ENCODE measurements around the gene OR2T34. TPM values are rescaled to one million over a fixed set of nuclear protein-coding genes. Genes with fewer than 3 reads are reported as not detected.
"Not testable (repeated sequence)": the region's sequence is repeated elsewhere in the genome, so short reads cannot be mapped to it uniquely, and the experiment has no call there.

OR2T34 gene
- total RNA-seq, 1 donor from 2014 or later = not detected

DNA sequence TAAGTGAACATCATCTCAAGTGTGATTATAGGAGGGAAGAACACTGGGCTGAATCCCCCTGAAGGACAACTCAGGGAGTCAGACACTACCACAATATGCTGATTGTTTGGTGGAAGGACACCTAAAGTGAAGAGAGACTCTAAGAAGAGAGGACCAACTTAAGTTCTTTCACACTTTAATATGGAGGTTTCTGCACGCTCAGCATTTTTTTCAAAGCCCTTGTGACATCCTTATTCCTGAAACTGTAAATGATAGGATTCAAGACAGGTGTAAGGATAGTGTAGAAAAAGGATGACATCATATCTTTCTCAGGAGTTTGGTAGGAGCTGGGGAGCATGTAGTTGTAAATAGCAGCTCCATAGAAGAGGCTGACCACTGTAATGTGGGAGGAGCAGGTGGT, 18.1 kb upstream of the OR2T34 start:
- TF ChIP-seq, protein P1, sequence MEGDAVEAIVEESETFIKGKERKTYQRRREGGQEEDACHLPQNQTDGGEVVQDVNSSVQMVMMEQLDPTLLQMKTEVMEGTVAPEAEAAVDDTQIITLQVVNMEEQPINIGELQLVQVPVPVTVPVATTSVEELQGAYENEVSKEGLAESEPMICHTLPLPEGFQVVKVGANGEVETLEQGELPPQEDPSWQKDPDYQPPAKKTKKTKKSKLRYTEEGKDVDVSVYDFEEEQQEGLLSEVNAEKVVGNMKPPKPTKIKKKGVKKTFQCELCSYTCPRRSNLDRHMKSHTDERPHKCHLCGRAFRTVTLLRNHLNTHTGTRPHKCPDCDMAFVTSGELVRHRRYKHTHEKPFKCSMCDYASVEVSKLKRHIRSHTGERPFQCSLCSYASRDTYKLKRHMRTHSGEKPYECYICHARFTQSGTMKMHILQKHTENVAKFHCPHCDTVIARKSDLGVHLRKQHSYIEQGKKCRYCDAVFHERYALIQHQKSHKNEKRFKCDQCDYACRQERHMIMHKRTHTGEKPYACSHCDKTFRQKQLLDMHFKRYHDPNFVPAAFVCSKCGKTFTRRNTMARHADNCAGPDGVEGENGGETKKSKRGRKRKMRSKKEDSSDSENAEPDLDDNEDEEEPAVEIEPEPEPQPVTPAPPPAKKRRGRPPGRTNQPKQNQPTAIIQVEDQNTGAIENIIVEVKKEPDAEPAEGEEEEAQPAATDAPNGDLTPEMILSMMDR (IDR thresholded peaks at IDR 0.05; ENCODE audit: insufficient read depth, low read length, severe bottlenecking) = no peak
- no peak overlapping the region for H3K4me3 ChIP-seq (ENCODE audit: low read depth, low read length)
- FAIRE-seq (no peak), DNase-seq (ENCODE audit: low read depth) (no peak)
- H3K36me3 ChIP-seq (ENCODE audit: control insufficient read depth, insufficient read depth, low read length) = no peaks in the 10 kb centered on the region
- H3K27me3 ChIP-seq (ENCODE audit: control insufficient read depth, insufficient read depth, low read length) = no peaks in the 10 kb centered on the region

DNA sequence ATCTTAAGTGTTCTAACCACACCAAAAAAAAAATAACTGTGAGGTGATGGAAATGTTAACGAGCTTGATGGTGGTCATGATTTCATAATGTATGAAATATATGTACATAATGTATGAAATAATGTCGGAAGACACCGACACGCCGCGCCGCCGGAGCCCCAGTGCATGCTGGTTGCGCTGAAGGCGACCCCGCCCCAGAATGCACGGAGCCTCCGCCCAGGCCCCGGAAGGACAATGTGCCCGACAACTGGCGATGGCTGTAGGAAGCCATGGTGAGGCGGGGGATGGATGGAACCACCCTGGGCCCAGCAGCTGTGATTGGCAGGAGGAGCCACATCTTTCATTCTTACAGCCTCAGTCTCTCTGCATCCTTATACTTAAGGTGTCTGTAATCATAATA, 15.5 kb upstream of the OR2T34 start:
- H3K4me3 ChIP-seq (ENCODE audit: low read depth, low read length) = no peak overlapping the region

DNA sequence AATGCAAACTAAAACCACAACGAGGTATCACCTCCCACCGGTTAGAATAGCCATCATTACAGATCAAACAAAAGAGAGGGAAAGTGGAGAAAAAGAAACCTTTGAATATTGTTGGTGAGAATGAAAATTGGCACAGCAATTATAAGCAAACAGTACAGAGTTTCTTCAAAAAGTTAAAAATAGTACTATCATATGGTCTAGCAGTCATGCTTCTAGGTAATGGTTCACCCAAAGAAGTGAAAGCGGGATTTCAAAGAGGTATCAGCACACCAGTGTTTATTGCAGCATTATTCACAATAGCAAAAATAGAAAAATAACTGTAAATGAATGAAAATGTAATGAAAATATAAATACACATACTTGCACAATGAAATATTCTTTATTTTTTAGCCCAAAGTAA, 14.8 kb upstream of the OR2T34 start:
- Histone ChIP-seq H3K36me3 (ENCODE audit: control insufficient read depth, insufficient read depth, low read length) (no peaks in the 10 kb centered on the region), H3K4me3 (ENCODE audit: low read depth, low read length) (no peak overlapping the region), H3K27me3 (ENCODE audit: control insufficient read depth, insufficient read depth, low read length) (no peaks in the 10 kb centered on the region)
- no peak for DNase-seq (ENCODE audit: low read depth)
- FAIRE-seq = no peak
- TF ChIP-seq, protein P1 (IDR thresholded peaks at IDR 0.05; ENCODE audit: insufficient read depth, low read length, severe bottlenecking) = no peak

More for the DNA sequence above, 15.5 kb upstream of the OR2T34 start:
- no peaks in the 10 kb centered on the region for H3K36me3 ChIP-seq (ENCODE audit: control insufficient read depth, insufficient read depth, low read length)
- DNase-seq (ENCODE audit: low read depth) (no peak), FAIRE-seq (no peak)
- no peaks in the 10 kb centered on the region for H3K27me3 ChIP-seq (ENCODE audit: control insufficient read depth, insufficient read depth, low read length)
- TF ChIP-seq, protein P1 (IDR thresholded peaks at IDR 0.05; ENCODE audit: insufficient read depth, low read length, severe bottlenecking) = no peak

DNA sequence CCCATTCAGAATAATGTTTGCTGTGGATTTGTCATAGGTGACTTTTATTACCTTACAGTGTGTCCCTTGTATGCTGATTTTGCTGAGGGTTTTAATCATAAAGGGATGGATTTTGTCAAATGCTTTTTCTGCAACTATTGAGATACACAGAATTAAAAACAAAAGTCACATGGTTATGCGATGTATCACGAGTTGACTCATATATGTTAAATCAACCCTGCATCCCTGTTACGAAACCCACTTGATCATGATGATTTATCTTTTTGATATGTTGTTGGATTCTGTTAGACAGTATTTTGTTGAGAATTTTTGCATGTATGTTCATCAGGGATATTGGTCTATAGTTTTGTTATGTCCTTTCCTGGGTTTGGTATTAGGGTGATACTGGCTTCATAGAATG, 10.7 kb upstream of the OR2T34 start:
- TF ChIP-seq, protein P1 (IDR thresholded peaks at IDR 0.05; ENCODE audit: insufficient read depth, low read length, severe bottlenecking) = no peak
- DNase-seq (ENCODE audit: low read depth) = peak; percentile 39
- FAIRE-seq = no peak
- Histone ChIP-seq H3K4me3 (ENCODE audit: low read depth, low read length) (no peak overlapping the region), H3K36me3 (ENCODE audit: control insufficient read depth, insufficient read depth, low read length) (no peaks in the 10 kb centered on the region), H3K27me3 (ENCODE audit: control insufficient read depth, insufficient read depth, low read length) (no peaks in the 10 kb centered on the region)

DNA sequence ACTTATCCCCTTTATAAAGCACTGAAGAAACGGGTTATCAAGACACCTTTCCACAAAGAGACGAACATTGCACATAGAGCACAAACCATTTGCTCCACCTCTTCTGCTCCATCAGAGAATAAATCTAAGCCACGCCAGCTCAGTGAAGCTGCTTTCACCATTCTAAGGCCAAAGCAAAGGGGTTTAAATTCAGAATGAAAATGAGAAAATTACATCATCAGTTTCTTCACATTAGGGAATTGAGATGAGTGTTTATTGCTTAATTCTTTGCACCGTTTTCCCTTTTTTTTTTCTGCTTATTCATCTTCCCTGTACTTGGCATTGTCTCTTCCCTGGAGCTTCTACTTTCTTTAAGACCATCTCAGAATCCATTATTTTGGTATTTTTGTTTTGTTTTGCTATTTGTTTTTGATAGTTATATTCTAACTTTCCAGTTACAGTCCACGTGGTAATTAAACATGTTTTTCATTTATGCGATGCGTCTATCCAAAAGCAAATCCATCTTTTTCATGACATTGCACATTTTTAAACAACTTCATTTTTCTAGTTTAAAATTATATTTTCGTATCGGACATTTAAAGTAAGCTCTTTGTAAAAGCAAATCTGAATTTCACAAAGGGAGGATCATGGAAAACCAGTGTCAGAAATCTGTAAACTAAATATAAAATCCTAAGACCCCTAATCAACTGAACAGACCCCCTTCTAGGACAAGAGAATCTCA, 1.9 kb upstream of the OR2T34 start:
- Histone ChIP-seq H3K4me3 (ENCODE audit: low read depth, low read length) (no peak overlapping the region), H3K36me3 (ENCODE audit: control insufficient read depth, insufficient read depth, low read length) (no peaks in the 10 kb centered on the region), H3K27me3 (ENCODE audit: control insufficient read depth, insufficient read depth, low read length) (no peaks in the 10 kb centered on the region)
- DNase-seq (ENCODE audit: low read depth) (no peak), FAIRE-seq (no peak)
- TF ChIP-seq, protein P1 (IDR thresholded peaks at IDR 0.05; ENCODE audit: insufficient read depth, low read length, severe bottlenecking) = no peak

DNA sequence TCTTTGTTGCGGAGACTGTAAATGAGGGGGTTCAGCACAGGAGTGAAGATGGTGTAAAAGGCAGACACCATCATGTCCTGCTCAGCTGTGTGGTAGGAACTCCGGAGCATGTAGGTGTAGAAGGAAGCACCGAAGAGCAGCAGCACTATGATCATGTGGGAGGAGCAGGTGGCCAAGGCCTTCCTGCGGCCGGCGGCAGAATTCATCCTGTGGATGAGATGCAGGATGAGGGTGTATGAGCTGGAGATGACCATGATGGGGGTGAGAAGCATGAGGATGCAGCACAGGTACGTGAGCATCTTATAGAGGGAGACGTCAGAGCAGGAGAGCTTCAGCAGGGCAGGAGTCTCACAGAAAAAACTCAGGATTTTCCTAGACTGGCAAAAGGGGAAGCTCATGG, 701 bp downstream of the OR2T34 start:
- not testable (repeated sequence) for H3K36me3 ChIP-seq (ENCODE audit: control insufficient read depth, insufficient read depth, low read length); DNase-seq (ENCODE audit: low read depth); H3K27me3 ChIP-seq (ENCODE audit: control insufficient read depth, insufficient read depth, low read length); H3K4me3 ChIP-seq (ENCODE audit: low read depth, low read length); FAIRE-seq

DNA sequence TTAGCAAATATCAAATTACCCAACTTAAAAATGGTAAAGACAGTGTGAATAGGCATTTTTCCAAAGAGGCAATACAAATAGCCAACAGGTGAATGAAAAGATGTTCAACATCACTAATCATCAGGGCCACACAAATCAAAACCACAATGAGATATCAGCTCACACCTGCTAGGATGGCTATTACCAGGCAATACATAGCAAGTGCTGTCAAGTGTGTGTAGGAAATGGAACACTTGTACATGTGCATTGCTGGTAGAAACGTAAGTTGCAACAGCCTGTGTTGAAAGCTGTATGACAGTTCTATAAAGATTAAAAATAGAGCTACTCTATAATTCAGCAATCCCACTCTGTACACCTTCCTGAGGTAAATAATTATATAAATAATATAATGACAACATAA, 2.5 kb downstream of the OR2T34 start:
- FAIRE-seq; H3K36me3 ChIP-seq (ENCODE audit: control insufficient read depth, insufficient read depth, low read length); DNase-seq (ENCODE audit: low read depth); H3K27me3 ChIP-seq (ENCODE audit: control insufficient read depth, insufficient read depth, low read length); H3K4me3 ChIP-seq (ENCODE audit: low read depth, low read length): not testable (repeated sequence)

DNA sequence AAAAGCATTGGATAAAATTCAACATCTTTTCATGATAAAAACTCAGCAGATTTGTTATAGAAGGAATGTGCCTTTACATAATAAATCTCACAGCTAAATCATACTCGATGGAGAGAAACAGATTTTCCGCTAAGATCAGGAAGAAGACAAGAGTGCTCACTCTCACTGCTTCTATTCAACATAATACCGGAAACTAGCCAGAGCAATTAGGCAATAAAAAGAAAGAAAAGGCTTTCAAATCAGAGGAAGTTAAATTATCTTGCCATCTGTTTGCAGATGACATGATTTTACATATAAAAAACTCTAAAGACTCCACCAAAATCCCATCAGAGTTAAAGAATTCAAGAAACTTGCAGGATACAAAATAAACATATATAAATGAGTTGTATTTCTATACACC, 3.7 kb downstream of the OR2T34 start:
- FAIRE-seq; DNase-seq (ENCODE audit: low read depth); H3K27me3 ChIP-seq (ENCODE audit: control insufficient read depth, insufficient read depth, low read length); H3K36me3 ChIP-seq (ENCODE audit: control insufficient read depth, insufficient read depth, low read length); H3K4me3 ChIP-seq (ENCODE audit: low read depth, low read length): not testable (repeated sequence)

DNA sequence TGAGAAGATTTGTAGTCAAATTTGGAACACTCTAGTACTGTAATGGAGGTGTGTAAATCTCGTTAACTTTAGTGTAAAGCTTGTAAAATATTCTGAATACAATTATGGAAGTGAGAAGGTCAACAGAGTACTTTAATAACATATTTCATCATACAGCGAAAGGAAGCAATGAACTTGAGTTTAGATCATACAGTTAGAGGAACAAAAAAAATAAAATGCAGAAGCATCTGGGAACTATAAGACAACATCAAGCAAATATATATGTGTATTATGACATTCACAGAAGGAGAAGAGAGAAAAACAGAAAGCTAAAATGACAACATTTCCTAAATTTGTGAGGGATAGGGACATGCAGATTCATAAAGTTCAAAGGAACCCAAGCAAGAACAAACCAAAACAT, 5.5 kb downstream of the OR2T34 start:
- H3K36me3 ChIP-seq (ENCODE audit: control insufficient read depth, insufficient read depth, low read length); FAIRE-seq; H3K4me3 ChIP-seq (ENCODE audit: low read depth, low read length): not testable (repeated sequence)

More for the DNA sequence above, 5.5 kb downstream of the OR2T34 start:
- DNase-seq (ENCODE audit: low read depth); H3K27me3 ChIP-seq (ENCODE audit: control insufficient read depth, insufficient read depth, low read length): not testable (repeated sequence)
